ENCODE data around the gene THEMIS2. TPM values are rescaled to one million over a fixed set of nuclear protein-coding genes. Genes with fewer than 3 reads are reported as not detected.

The THEMIS2 gene
- polyA plus RNA-seq, 1 donor (not counting 4 experiments of a cell fraction or from before 2014, with no cell fraction given): 1.3 TPM

DNA sequence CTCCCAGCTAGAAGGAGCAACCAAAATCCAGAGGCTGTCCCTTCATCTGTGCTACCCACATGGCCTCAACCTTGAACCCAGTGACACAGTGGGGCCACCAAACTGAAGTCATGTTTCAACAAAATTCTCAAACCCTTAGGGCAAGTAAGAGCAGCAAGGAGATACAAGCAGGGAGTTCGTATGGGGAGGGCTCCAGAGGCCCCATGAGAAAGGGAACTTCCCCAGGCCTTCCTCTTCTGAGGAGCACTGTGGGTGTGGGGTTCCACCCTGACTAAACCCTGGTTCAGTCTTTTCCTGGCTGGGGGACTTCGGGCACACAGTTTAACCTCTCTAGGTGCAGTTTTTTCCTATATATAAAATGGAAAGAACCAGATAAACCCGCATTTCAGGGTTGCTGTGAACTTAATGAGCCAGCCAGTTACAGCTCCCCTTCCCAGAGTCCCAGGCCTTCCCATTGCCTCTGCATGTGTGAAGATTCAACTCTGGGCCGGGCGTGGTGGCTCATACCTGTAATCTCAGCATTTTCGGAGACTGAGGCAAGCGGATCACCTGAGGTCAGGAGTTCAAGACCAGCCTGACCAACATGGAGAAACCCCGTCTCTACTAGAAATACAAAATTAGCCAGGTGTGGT, 8.0 kb upstream of the THEMIS2 start:
- TF ChIP-seq, protein P1, sequence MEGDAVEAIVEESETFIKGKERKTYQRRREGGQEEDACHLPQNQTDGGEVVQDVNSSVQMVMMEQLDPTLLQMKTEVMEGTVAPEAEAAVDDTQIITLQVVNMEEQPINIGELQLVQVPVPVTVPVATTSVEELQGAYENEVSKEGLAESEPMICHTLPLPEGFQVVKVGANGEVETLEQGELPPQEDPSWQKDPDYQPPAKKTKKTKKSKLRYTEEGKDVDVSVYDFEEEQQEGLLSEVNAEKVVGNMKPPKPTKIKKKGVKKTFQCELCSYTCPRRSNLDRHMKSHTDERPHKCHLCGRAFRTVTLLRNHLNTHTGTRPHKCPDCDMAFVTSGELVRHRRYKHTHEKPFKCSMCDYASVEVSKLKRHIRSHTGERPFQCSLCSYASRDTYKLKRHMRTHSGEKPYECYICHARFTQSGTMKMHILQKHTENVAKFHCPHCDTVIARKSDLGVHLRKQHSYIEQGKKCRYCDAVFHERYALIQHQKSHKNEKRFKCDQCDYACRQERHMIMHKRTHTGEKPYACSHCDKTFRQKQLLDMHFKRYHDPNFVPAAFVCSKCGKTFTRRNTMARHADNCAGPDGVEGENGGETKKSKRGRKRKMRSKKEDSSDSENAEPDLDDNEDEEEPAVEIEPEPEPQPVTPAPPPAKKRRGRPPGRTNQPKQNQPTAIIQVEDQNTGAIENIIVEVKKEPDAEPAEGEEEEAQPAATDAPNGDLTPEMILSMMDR (optimal IDR thresholded peaks at IDR 0.05 in 1 of 3, IDR thresholded peaks at IDR 0.05 in 1 of 3, conservative IDR thresholded peaks at IDR 0.05 in 1 of 3; ENCODE audit: extremely low read depth in 1 of 3, insufficient read depth in 2 of 3, low read length in 3 of 3): no peak
- TF ChIP-seq EZH2 (IDR thresholded peaks at IDR 0.05; ENCODE audit: low read length): no peak
- Histone ChIP-seq H3K9me1 (ENCODE audit: control insufficient read depth, extremely low read depth, insufficient read depth, low read length) (no peaks in the 10 kb centered on the region), H3K27me3 (ENCODE audit: control insufficient read depth, extremely low read depth, insufficient read depth, low read length) (no peaks in the 10 kb centered on the region), H3K9me3 (ENCODE audit: control insufficient read depth, low read depth, low read length) (no peaks in the 10 kb centered on the region), H4K20me1 (ENCODE audit: control insufficient read depth, extremely low read depth, insufficient read depth, low read length) (no peaks in the 10 kb centered on the region), H2AFZ (ENCODE audit: control insufficient read depth, low read length) (peak overlapping the region; percentile 2), H3K36me3 (ENCODE audit: control insufficient read depth in 2 of 2, extremely low read depth in 1 of 2, insufficient read depth in 2 of 2, low read length in 2 of 2) (no peaks in the 10 kb centered on the region), H3K4me2 (ENCODE audit: control insufficient read depth, extremely low read depth, insufficient read depth, low read depth, low read length) (no peak overlapping the region), H3K4me1 (ENCODE audit: control insufficient read depth, extremely low read depth, insufficient read depth, low read length) (peaks cover 27% of the 10 kb centered on the region), H3K27ac (ENCODE audit: control insufficient read depth, insufficient read depth, low read length) (peak overlapping the region; percentile 8), H3K4me3 (ENCODE audit: control insufficient read depth in 2 of 3, extremely low read depth in 1 of 3, insufficient read depth in 2 of 3, low read depth in 1 of 3, low read length in 3 of 3) (no peak overlapping the region), H3K9ac (ENCODE audit: control insufficient read depth, extremely low read depth, insufficient read depth, low read length) (peak overlapping the region; percentile 16), H3K79me2 (ENCODE audit: control insufficient read depth, insufficient read depth, low read length) (no peaks in the 10 kb centered on the region)
- no peak for DNase-seq (ENCODE audit: low read depth, low spot score)
- dilution Hi-C loops (cut with MboI; ENCODE audit: extremely low pct_ligation_motif_present, low sequenced_read_pairs): no loop called here
- no peak for FAIRE-seq

DNA sequence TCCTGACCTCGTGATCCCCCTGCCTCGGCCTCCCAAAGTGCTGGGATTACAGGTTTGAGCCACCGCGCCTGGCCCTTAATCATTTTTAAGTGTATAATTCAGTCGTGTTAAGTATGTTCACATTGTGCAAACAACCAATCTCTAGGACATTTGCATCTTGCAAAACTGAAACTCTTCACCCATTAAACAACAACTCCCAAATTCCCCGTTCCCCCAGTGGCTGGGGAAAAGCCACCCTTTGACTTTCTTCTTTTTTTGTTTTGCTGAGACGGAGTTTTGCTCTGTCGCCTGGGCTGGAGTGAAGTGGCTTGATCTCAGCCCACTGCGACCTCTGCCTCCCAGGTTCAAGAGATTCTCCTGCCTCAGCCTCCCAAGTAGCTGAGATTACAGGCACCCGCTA, 6.5 kb upstream of the THEMIS2 start:
- Histone ChIP-seq H3K9me1 (ENCODE audit: control insufficient read depth, extremely low read depth, insufficient read depth, low read length) (no peaks in the 10 kb centered on the region), H3K4me1 (ENCODE audit: control insufficient read depth, extremely low read depth, insufficient read depth, low read length) (peaks cover 27% of the 10 kb centered on the region), H3K4me2 (ENCODE audit: control insufficient read depth, extremely low read depth, insufficient read depth, low read depth, low read length) (no peak overlapping the region), H3K9me3 (ENCODE audit: control insufficient read depth, low read depth, low read length) (no peaks in the 10 kb centered on the region), H3K79me2 (ENCODE audit: control insufficient read depth, insufficient read depth, low read length) (no peaks in the 10 kb centered on the region), H3K27me3 (ENCODE audit: control insufficient read depth, extremely low read depth, insufficient read depth, low read length) (no peaks in the 10 kb centered on the region), H2AFZ (ENCODE audit: control insufficient read depth, low read length) (no peak overlapping the region), H3K36me3 (ENCODE audit: control insufficient read depth in 2 of 2, extremely low read depth in 1 of 2, insufficient read depth in 2 of 2, low read length in 2 of 2) (no peaks in the 10 kb centered on the region), H4K20me1 (ENCODE audit: control insufficient read depth, extremely low read depth, insufficient read depth, low read length) (no peaks in the 10 kb centered on the region), H3K4me3 (ENCODE audit: control insufficient read depth in 2 of 3, extremely low read depth in 1 of 3, insufficient read depth in 2 of 3, low read depth in 1 of 3, low read length in 3 of 3) (no peak overlapping the region), H3K9ac (ENCODE audit: control insufficient read depth, extremely low read depth, insufficient read depth, low read length) (no peak overlapping the region), H3K27ac (ENCODE audit: control insufficient read depth, insufficient read depth, low read length) (no peak overlapping the region)
- dilution Hi-C loops (cut with MboI; ENCODE audit: extremely low pct_ligation_motif_present, low sequenced_read_pairs): no loop called here
- DNase-seq (ENCODE audit: low read depth, low spot score): no peak
- TF ChIP-seq EZH2 (IDR thresholded peaks at IDR 0.05; ENCODE audit: low read length): no peak
- TF ChIP-seq, protein P1 (optimal IDR thresholded peaks at IDR 0.05 in 1 of 3, IDR thresholded peaks at IDR 0.05 in 1 of 3, conservative IDR thresholded peaks at IDR 0.05 in 1 of 3; ENCODE audit: extremely low read depth in 1 of 3, insufficient read depth in 2 of 3, low read length in 3 of 3): no peak
- no peak for FAIRE-seq
